ENCODE data around the gene PSKH1.

The PSKH1 gene

GRCh38 chr16:67932462-67932840 lies 39.4 kb downstream of the PSKH1 start:
- no peak for DNase-seq (ENCODE audit: extremely low read depth, low read depth)
- no peak for TF ChIP-seq CTCF (IDR thresholded peaks at IDR 0.05; ENCODE audit: low read depth, low read length)

- TF ChIP-seq CTCF (IDR thresholded peaks at IDR 0.05; ENCODE audit: low read depth, low read length) = no peak
Observed at GRCh38 chr16:67933805-67934204, 40.8 kb downstream of the PSKH1 start.

GRCh38 chr16:67934306-67935100 lies 41.4 kb downstream of the PSKH1 start:
- DNase-seq (ENCODE audit: extremely low read depth, low read depth) = no peak
- no peak for TF ChIP-seq CTCF (IDR thresholded peaks at IDR 0.05; ENCODE audit: low read depth, low read length)

More at GRCh38 chr16:67933805-67934204, 40.8 kb downstream of the PSKH1 start:
- DNase-seq (ENCODE audit: extremely low read depth, low read depth) = no peak

- no peak for TF ChIP-seq CTCF (IDR thresholded peaks at IDR 0.05; ENCODE audit: low read depth, low read length)
Observed at GRCh38 chr16:67935101-67935401, 42.0 kb downstream of the PSKH1 start.

GRCh38 chr16:67935402-67936123 lies 42.5 kb downstream of the PSKH1 start:
- DNase-seq (ENCODE audit: extremely low read depth, low read depth) = peak; percentile 69
- no peak for TF ChIP-seq CTCF (IDR thresholded peaks at IDR 0.05; ENCODE audit: low read depth, low read length)

More at GRCh38 chr16:67935101-67935401, 42.0 kb downstream of the PSKH1 start:
- DNase-seq (ENCODE audit: extremely low read depth, low read depth) = no peak

- DNase-seq (ENCODE audit: extremely low read depth, low read depth) = no peak
- no peak for TF ChIP-seq CTCF (IDR thresholded peaks at IDR 0.05; ENCODE audit: low read depth, low read length)
Observed at GRCh38 chr16:67936124-67936879, 43.2 kb downstream of the PSKH1 start, which contains the start of gene PSMB10. Gene PSMB10, minus strand, starts transcription at chr16:67936850. Its CDS starts 101 bp downstream, at chr16:67936749.

Measured in AG09319 (cell line).